ENCODE data around the gene ZPBP. TPM values are rescaled to one million over a fixed set of nuclear protein-coding genes. Genes with fewer than 3 reads are reported as not detected.

The ZPBP gene
- total and polyA plus RNA-seq, 2 donors (not counting 3 experiments of a cell fraction or from before 2014, with no cell fraction given), result not detected

DNA sequence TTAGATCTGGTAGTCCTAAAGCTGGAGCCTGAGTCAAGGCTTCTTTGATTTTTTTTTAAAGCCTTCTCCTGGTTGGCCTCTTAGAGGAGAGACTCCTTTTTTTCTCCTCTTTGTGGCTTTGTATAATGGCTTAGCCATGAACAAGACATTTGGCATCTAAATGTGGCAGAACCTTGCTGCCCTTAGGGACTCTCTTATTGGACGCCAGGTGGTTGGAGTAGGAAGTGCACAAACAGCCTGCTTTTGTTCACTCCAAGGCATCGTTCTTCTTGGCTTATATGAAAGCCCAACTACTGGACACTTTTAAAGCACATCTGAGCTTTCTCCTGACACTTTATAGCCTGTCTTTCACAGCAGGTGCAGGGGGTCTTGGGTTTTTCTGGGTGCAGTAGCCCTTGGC, 25.0 kb downstream of the ZPBP start:
- FAIRE-seq (no peak), DNase-seq (ENCODE audit: low read depth, low spot score) (no peak)
- no peaks in the 10 kb centered on the region for H3K36me3 ChIP-seq (ENCODE audit: control insufficient read depth in 2 of 2, extremely low read depth in 1 of 2, insufficient read depth in 2 of 2, low read length in 2 of 2)
- H3K9me1 ChIP-seq (replicated peaks; ENCODE audit: control insufficient read depth, extremely low read depth, insufficient read depth, low read length), result no peaks in the 10 kb centered on the region
- no TSS peak for BruUV-seq (replicated peaks)
- intact Hi-C loops (cut with micrococcal nuclease), result no loop called here
- H2AFZ ChIP-seq (ENCODE audit: low read depth, low read length), result no peak overlapping the region
- no peaks in the 10 kb centered on the region for H3K9me3 ChIP-seq (replicated peaks; ENCODE audit: control insufficient read depth, insufficient read depth, low read length)
- no peak for TF ChIP-seq EZH2 (IDR thresholded peaks at IDR 0.05; ENCODE audit: borderline replicate concordance, low read depth, low read length, severe bottlenecking)
- no peak for TF ChIP-seq GATA2 (IDR thresholded peaks at IDR 0.05; ENCODE audit: insufficient read depth, insufficient read length, low read depth, low read length)
- no peak for TF ChIP-seq POLR2AphosphoS5 (IDR thresholded peaks at IDR 0.05; ENCODE audit: insufficient read depth, low read depth, low read length)
- TF ChIP-seq POLR2A (IDR thresholded peaks at IDR 0.05; ENCODE audit: low read depth, low read length), result no peak
- TF ChIP-seq FOS (IDR thresholded peaks at IDR 0.05; ENCODE audit: borderline replicate concordance, insufficient read depth, low read length), result no peak
- TF ChIP-seq, protein P1, sequence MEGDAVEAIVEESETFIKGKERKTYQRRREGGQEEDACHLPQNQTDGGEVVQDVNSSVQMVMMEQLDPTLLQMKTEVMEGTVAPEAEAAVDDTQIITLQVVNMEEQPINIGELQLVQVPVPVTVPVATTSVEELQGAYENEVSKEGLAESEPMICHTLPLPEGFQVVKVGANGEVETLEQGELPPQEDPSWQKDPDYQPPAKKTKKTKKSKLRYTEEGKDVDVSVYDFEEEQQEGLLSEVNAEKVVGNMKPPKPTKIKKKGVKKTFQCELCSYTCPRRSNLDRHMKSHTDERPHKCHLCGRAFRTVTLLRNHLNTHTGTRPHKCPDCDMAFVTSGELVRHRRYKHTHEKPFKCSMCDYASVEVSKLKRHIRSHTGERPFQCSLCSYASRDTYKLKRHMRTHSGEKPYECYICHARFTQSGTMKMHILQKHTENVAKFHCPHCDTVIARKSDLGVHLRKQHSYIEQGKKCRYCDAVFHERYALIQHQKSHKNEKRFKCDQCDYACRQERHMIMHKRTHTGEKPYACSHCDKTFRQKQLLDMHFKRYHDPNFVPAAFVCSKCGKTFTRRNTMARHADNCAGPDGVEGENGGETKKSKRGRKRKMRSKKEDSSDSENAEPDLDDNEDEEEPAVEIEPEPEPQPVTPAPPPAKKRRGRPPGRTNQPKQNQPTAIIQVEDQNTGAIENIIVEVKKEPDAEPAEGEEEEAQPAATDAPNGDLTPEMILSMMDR (IDR thresholded peaks at IDR 0.05; ENCODE audit: extremely low read depth in 1 of 2, insufficient read depth in 1 of 2, low read depth in 1 of 2, low read length in 2 of 2), result no peak
- no peak for TF ChIP-seq MYC (IDR thresholded peaks at IDR 0.05; ENCODE audit: low read depth, low read length)
- TF ChIP-seq, protein P2, sequence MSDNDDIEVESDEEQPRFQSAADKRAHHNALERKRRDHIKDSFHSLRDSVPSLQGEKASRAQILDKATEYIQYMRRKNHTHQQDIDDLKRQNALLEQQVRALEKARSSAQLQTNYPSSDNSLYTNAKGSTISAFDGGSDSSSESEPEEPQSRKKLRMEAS (IDR thresholded peaks at IDR 0.05; ENCODE audit: insufficient read depth, insufficient read length), result no peak
- TF ChIP-seq JUN (IDR thresholded peaks at IDR 0.05; ENCODE audit: borderline replicate concordance, insufficient read depth, insufficient read length, low read depth), result no peak
- ChIA-PET POLR2A (no interaction called here), CTCF (no interaction called here)
- H3K27me3 ChIP-seq (ENCODE audit: control insufficient read depth in 2 of 2, insufficient read depth in 2 of 2, low read length in 2 of 2), result no peaks in the 10 kb centered on the region
- H3K4me2 ChIP-seq (ENCODE audit: insufficient read depth, low read length), result no peak overlapping the region
- H3K79me2 ChIP-seq (ENCODE audit: control insufficient read depth, insufficient read depth, low read length), result no peaks in the 10 kb centered on the region
- H3K4me3 ChIP-seq (replicated peaks in 1 of 3; ENCODE audit: insufficient read depth in 1 of 3, low read depth in 1 of 3, low read length in 3 of 3), result no peak overlapping the region
- dilution Hi-C loops (cut with MboI; ENCODE audit: extremely low pct_ligation_motif_present, low sequenced_read_pairs), result no loop called here
- H3K9ac ChIP-seq (replicated peaks; ENCODE audit: extremely low read depth, insufficient read depth, low read length), result no peak overlapping the region
- H4K20me1 ChIP-seq (replicated peaks; ENCODE audit: control insufficient read depth, extremely low read depth, insufficient read depth, low read length), result no peaks in the 10 kb centered on the region
- H3K27ac ChIP-seq (ENCODE audit: insufficient read depth, low read depth, low read length), result no peak overlapping the region
- no peaks in the 10 kb centered on the region for H3K4me1 ChIP-seq (ENCODE audit: control insufficient read depth, extremely low read depth, insufficient read depth, low read length)

All from endothelial cell of umbilical vein (primary cell).